ENCODE measurements around the gene PLCB2. TPM values are rescaled to one million over a fixed set of nuclear protein-coding genes. Genes with fewer than 3 reads are reported as not detected.

PLCB2 gene
- total RNA-seq, 1 experiment from 2014 or later = 7.4 TPM

DNA sequence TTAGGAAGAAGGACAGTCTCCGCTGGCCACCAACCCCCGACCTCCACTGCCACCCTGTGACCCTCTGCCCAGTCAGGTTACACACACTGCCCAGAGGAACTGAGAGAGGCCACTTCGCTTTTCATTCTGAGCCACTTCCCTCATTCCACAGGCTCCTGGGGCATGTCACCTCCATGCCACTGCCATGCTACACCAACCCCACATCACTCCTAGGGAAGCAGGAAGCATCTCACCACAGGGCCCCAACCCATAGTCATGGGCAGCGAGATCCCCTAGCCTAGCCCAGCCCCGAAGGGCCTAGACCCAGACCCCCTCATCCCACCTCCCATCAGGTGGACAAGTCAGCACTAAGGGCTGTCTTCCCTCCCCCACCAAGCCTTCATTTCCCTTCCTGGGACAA, 1.4 kb downstream of the PLCB2 start:
- Histone ChIP-seq H2BK20ac (ENCODE audit: low read depth, low read length, poor library complexity, severe bottlenecking) (no peak overlapping the region), H3K79me1 (ENCODE audit: insufficient read depth, low read depth, low read length, poor library complexity, severe bottlenecking) (no peaks in the 10 kb centered on the region), H2BK15ac (ENCODE audit: low read depth, low read length) (no peak overlapping the region), H2BK5ac (ENCODE audit: insufficient read length, low read length) (no peak overlapping the region), H3K4me2 (ENCODE audit: insufficient read depth, insufficient read length, low read length) (no peak overlapping the region), H3T11ph (ENCODE audit: low read length) (no peak overlapping the region), H3K9ac (ENCODE audit: extremely low read depth, insufficient read length, low read length) (no peak overlapping the region), H4K91ac (ENCODE audit: insufficient read length, low read depth, low read length) (no peak overlapping the region), H4K8ac (replicated peaks; ENCODE audit: insufficient read length, low read depth, low read length) (no peak overlapping the region), H3K4ac (ENCODE audit: low read depth, low read length) (no peak overlapping the region), H3K23ac (ENCODE audit: insufficient read length, low read depth, low read length) (no peak overlapping the region), H4K20me1 (ENCODE audit: control insufficient read depth, insufficient read depth, insufficient read length) (no peaks in the 10 kb centered on the region), H3K4me1 (ENCODE audit: insufficient read depth, low read length) (peaks cover 6% of the 10 kb centered on the region; the same call in 1 of the 2 replicates), H3K18ac (ENCODE audit: insufficient read length, low read depth, low read length) (no peak overlapping the region), H2BK120ac (ENCODE audit: low read depth, low read length, poor library complexity, severe bottlenecking) (no peak overlapping the region), H3K23me2 (ENCODE audit: insufficient read length, low read depth, low read length, poor library complexity, severe bottlenecking) (no peaks in the 10 kb centered on the region), H3K9me3 (ENCODE audit: control insufficient read depth, low read depth, low read length) (no peaks in the 10 kb centered on the region), H2AFZ (ENCODE audit: low read length) (no peak overlapping the region), H2BK12ac (ENCODE audit: insufficient read length, low read depth, low read length) (no peak overlapping the region), H3K79me2 (ENCODE audit: insufficient read depth, low read length) (no peaks in the 10 kb centered on the region), H3K27me3 (ENCODE audit: insufficient read depth, low read length) (no peaks in the 10 kb centered on the region), H3K27ac (ENCODE audit: insufficient read length, low read depth, low read length) (no peak overlapping the region), H3K56ac (ENCODE audit: insufficient read length, low read depth, low read length) (no peak overlapping the region), H2AK5ac (ENCODE audit: insufficient read length, low read length) (no peak overlapping the region), H4K5ac (ENCODE audit: insufficient read length, low read depth, low read length) (no peak overlapping the region), H3K14ac (ENCODE audit: insufficient read depth, low read length) (no peak overlapping the region)
- Mint-ChIP-seq H3K9me3 (no peaks in the 10 kb centered on the region; a peak in 1 of 5 replicates), H3K36me3 (ENCODE audit: insufficient read depth in 1 of 3, low read depth in 3 of 3) (no peaks in the 10 kb centered on the region; a peak in 1 of 7 replicates), H3K4me3 (no peak overlapping the region), H3K27me3 (ENCODE audit: low read depth) (peaks cover 25% of the 10 kb centered on the region), H3K27ac (no peak overlapping the region; a peak in 1 of 7 replicates), H3K4me1 (peaks cover 35 to 42% of the 10 kb centered on the region in 2 experiments)
- no peak for DNase-seq
- no CpG with 5 or more reads among the region's 5 CpGs for WGBS (ENCODE audit: extremely low coverage, insufficient read length, low lambda C conversion rate)
- TF ChIP-seq, protein P1, sequence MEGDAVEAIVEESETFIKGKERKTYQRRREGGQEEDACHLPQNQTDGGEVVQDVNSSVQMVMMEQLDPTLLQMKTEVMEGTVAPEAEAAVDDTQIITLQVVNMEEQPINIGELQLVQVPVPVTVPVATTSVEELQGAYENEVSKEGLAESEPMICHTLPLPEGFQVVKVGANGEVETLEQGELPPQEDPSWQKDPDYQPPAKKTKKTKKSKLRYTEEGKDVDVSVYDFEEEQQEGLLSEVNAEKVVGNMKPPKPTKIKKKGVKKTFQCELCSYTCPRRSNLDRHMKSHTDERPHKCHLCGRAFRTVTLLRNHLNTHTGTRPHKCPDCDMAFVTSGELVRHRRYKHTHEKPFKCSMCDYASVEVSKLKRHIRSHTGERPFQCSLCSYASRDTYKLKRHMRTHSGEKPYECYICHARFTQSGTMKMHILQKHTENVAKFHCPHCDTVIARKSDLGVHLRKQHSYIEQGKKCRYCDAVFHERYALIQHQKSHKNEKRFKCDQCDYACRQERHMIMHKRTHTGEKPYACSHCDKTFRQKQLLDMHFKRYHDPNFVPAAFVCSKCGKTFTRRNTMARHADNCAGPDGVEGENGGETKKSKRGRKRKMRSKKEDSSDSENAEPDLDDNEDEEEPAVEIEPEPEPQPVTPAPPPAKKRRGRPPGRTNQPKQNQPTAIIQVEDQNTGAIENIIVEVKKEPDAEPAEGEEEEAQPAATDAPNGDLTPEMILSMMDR (conservative IDR thresholded peaks at IDR 0.05) = no peak

All from H9 (cell line).